OCI-LY1 (cell line): ENCODE results near the gene CFL1.

Experiments used
- EZH2 ChIP-seq: fragments of 200-600 bp; sonication (generic), shearing (Covaris generic); IDR thresholded peaks from 2 replicates; pipeline ENCODE4 v1.8.0; 2017; ENCODE audit warnings: borderline replicate concordance, mixed run types, mild to moderate bottlenecking, antibody characterized with exemption, low read length, moderate library complexity, mixed read lengths
- TF ChIP-seq, protein P1 (sequence below): fragments of 200-600 bp; sonication (generic), shearing (Covaris generic); IDR thresholded peaks from 2 replicates; pipeline ENCODE4 v1.5.1; 2017; ENCODE audit warnings: mild to moderate bottlenecking, antibody characterized with exemption, low read length, moderate library complexity, mixed read lengths

DNA sequence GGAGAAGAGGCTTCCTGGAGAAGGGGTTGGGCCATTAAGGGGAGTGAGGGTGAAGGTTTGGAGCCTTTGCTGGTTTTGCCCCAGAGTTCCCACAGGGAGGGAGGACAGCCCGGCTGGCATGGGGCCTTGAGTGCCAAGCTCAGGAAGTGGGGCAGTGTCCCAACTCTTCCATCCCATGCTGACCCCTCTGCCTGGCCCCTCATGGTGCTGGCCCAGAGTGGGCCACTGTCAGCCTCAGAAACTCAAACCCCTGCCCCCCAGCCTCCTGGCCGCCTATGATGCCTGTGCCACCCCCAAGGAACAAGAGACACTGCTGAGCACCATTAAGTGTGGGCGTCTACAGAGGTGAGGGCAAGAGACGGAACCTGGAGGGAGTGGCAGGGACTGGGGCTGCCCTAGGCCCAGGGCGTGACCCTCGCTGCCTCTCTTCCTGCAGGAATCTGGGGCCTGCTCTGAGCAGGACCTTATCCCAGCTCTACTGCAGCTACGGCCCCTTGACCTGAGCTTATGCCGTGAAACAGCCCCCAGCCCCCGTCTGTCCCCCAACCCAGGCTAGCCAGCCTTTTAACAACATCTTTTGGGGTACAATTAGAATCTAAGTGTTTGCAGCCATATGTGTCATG lies 7.7 kb upstream of the CFL1 start:
- TF ChIP-seq, protein P1, sequence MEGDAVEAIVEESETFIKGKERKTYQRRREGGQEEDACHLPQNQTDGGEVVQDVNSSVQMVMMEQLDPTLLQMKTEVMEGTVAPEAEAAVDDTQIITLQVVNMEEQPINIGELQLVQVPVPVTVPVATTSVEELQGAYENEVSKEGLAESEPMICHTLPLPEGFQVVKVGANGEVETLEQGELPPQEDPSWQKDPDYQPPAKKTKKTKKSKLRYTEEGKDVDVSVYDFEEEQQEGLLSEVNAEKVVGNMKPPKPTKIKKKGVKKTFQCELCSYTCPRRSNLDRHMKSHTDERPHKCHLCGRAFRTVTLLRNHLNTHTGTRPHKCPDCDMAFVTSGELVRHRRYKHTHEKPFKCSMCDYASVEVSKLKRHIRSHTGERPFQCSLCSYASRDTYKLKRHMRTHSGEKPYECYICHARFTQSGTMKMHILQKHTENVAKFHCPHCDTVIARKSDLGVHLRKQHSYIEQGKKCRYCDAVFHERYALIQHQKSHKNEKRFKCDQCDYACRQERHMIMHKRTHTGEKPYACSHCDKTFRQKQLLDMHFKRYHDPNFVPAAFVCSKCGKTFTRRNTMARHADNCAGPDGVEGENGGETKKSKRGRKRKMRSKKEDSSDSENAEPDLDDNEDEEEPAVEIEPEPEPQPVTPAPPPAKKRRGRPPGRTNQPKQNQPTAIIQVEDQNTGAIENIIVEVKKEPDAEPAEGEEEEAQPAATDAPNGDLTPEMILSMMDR: no peak
- no peak for TF ChIP-seq EZH2
